Natural killer cell treated with Interleukin-12 subunit alpha and Interleukin-12 subunit beta and Interleukin-15 and Interleukin-18, amount 100 ng/mL, for 72 hours (primary cell): Measurements from ENCODE around the gene BOD1L1. TPM values are rescaled to one million over a fixed set of nuclear protein-coding genes. Genes with fewer than 3 reads are reported as not detected.

Source experiments
- ATAC-seq, 2 donors: fragments of 150-1000 bp; cut with Tn5 transposase in 1 of 2; sonication (Bioruptor Pico), chemical (Tn5 transposase) in 1 of 2; 2 replicates each; pipeline ENCODE4 v1.10.0; 2021
- DNase-seq: peaks from one replicate; pipeline ENCODE4 v3.0.0; 2022; ENCODE audit warnings: low spot score
- H3K27ac Mint-ChIP-seq, 2 donors: 1 replicate in 1 of 2; 2 replicates in 1 of 2; pipeline ENCODE4 v1.8.0; 2022; ENCODE audit warnings: mixed read lengths in 2 of 2, mild to moderate bottlenecking in 1 of 2, moderate library complexity in 1 of 2
- H3K27me3 Mint-ChIP-seq, 2 donors: 1 replicate in 1 of 2; 2 replicates in 1 of 2; pipeline ENCODE4 v1.8.0; 2022; ENCODE audit warnings: mixed read lengths in 2 of 2
- H3K36me3 Mint-ChIP-seq: one replicate; pipeline ENCODE4 v1.8.0; 2022; ENCODE audit warnings: mixed read lengths
- H3K4me1 Mint-ChIP-seq, 2 donors: 1 replicate in 1 of 2; 2 replicates in 1 of 2; pipeline ENCODE4 v1.8.0; 2022; ENCODE audit warnings: low read depth in 2 of 2, mixed read lengths in 2 of 2, mild to moderate bottlenecking in 1 of 2
- H3K4me3 Mint-ChIP-seq: one replicate; pipeline ENCODE4 v1.8.0; 2022; ENCODE audit warnings: mixed read lengths
- H3K9me3 Mint-ChIP-seq: 2 replicates; pipeline ENCODE4 v1.8.0; 2022; ENCODE audit warnings: mixed read lengths
- total RNA-seq, 2 donors: library from RNA; stranded (reverse); gene quantifications; one replicate each; pipeline ENCODE4 v1.2.3, GENCODE V29; 2022

The BOD1L1 gene
- total RNA-seq, 2 donors from 2014 or later: 41.4 to 43.5 TPM

GRCh38 chr4:13605330-13605729 is 22.2 kb downstream of the BOD1L1 start:
- no peak overlapping the region for H3K4me3 Mint-ChIP-seq
- H3K27me3 Mint-ChIP-seq: no peaks in the 10 kb centered on the region
- H3K9me3 Mint-ChIP-seq: no peaks in the 10 kb centered on the region
- DNase-seq (no peak), ATAC-seq (no peak)
- H3K36me3 Mint-ChIP-seq: peaks cover 58% of the 10 kb centered on the region
- no peak overlapping the region for H3K27ac Mint-ChIP-seq
- H3K4me1 Mint-ChIP-seq: peaks cover 0 to 8% of the 10 kb centered on the region in 2 donors

- Mint-ChIP-seq H3K9me3 (no peaks in the 10 kb centered on the region), H3K4me1 (peaks cover 3 to 8% of the 10 kb centered on the region in 2 donors), H3K27me3 (no peaks in the 10 kb centered on the region), H3K4me3 (no peak overlapping the region), H3K36me3 (peaks cover 51% of the 10 kb centered on the region), H3K27ac (no peak overlapping the region)
- ATAC-seq (no peak), DNase-seq (no peak)
These were observed 25.7 kb downstream of the BOD1L1 start for GRCh38 chr4:13601848-13602247.

- no peaks in the 10 kb centered on the region for H3K27me3 Mint-ChIP-seq
- peaks cover 53% of the 10 kb centered on the region for H3K36me3 Mint-ChIP-seq
- ATAC-seq (no peak), DNase-seq (no peak)
- no peaks in the 10 kb centered on the region for H3K9me3 Mint-ChIP-seq
- H3K4me3 Mint-ChIP-seq: no peak overlapping the region
- peaks cover 3 to 8% of the 10 kb centered on the region in 2 donors for H3K4me1 Mint-ChIP-seq
- H3K27ac Mint-ChIP-seq: no peak overlapping the region
These were observed 26.5 kb downstream of the BOD1L1 start for GRCh38 chr4:13601048-13601447.

GRCh38 chr4:13599159-13599558 is 28.4 kb downstream of the BOD1L1 start:
- Mint-ChIP-seq H3K27me3 (no peaks in the 10 kb centered on the region), H3K4me1 (peaks cover 3 to 8% of the 10 kb centered on the region in 2 donors), H3K27ac (no peak overlapping the region), H3K9me3 (no peaks in the 10 kb centered on the region), H3K4me3 (no peak overlapping the region), H3K36me3 (peaks cover 46% of the 10 kb centered on the region)
- no peak for ATAC-seq
- no peak for DNase-seq

GRCh38 chr4:13597604-13598003 is 29.9 kb downstream of the BOD1L1 start:
- DNase-seq: no peak
- Mint-ChIP-seq H3K9me3 (no peaks in the 10 kb centered on the region), H3K27ac (no peak overlapping the region), H3K27me3 (no peaks in the 10 kb centered on the region), H3K4me3 (no peak overlapping the region), H3K36me3 (peaks cover 38% of the 10 kb centered on the region), H3K4me1 (peaks cover 3 to 8% of the 10 kb centered on the region in 2 donors)
- ATAC-seq: no peak

GRCh38 chr4:13597141-13597540 is 30.4 kb downstream of the BOD1L1 start:
- Mint-ChIP-seq H3K9me3 (no peaks in the 10 kb centered on the region), H3K27ac (no peak overlapping the region), H3K4me1 (peaks cover 3 to 8% of the 10 kb centered on the region in 2 donors), H3K4me3 (no peak overlapping the region), H3K27me3 (no peaks in the 10 kb centered on the region), H3K36me3 (peaks cover 35% of the 10 kb centered on the region)
- no peak for DNase-seq
- no peak for ATAC-seq

GRCh38 chr4:13592220-13592619 is 35.3 kb downstream of the BOD1L1 start:
- Mint-ChIP-seq H3K4me1 (no peaks in the 10 kb centered on the region), H3K27me3 (no peaks in the 10 kb centered on the region), H3K27ac (no peak overlapping the region), H3K9me3 (no peaks in the 10 kb centered on the region), H3K36me3 (peaks cover 19% of the 10 kb centered on the region), H3K4me3 (no peak overlapping the region)
- DNase-seq (no peak), ATAC-seq (no peak)

- ATAC-seq: no peak
- peaks cover 17% of the 10 kb centered on the region for H3K36me3 Mint-ChIP-seq
- DNase-seq: no peak
- no peaks in the 10 kb centered on the region for H3K27me3 Mint-ChIP-seq
- no peaks in the 10 kb centered on the region for H3K9me3 Mint-ChIP-seq
- no peaks in the 10 kb centered on the region for H3K4me1 Mint-ChIP-seq
- H3K27ac Mint-ChIP-seq: no peak overlapping the region
- H3K4me3 Mint-ChIP-seq: no peak overlapping the region
These were observed 36.8 kb downstream of the BOD1L1 start for GRCh38 chr4:13590766-13591165.

GRCh38 chr4:13588954-13589353 is 38.6 kb downstream of the BOD1L1 start:
- Mint-ChIP-seq H3K36me3 (peaks cover 31% of the 10 kb centered on the region), H3K27ac (no peak overlapping the region), H3K9me3 (no peaks in the 10 kb centered on the region), H3K4me3 (no peak overlapping the region), H3K4me1 (peaks cover 4 to 5% of the 10 kb centered on the region in 2 donors), H3K27me3 (no peaks in the 10 kb centered on the region)
- ATAC-seq (no peak), DNase-seq (no peak)

GRCh38 chr4:13584481-13584880 is 43.0 kb downstream of the BOD1L1 start:
- Mint-ChIP-seq H3K36me3 (peaks cover 38% of the 10 kb centered on the region), H3K27ac (no peak overlapping the region), H3K4me3 (no peak overlapping the region), H3K27me3 (no peaks in the 10 kb centered on the region), H3K4me1 (peaks cover 4 to 6% of the 10 kb centered on the region in 2 donors), H3K9me3 (no peaks in the 10 kb centered on the region)
- ATAC-seq (no peak), DNase-seq (no peak)

- no peak for DNase-seq
- Mint-ChIP-seq H3K9me3 (no peaks in the 10 kb centered on the region), H3K4me1 (peaks cover 4 to 6% of the 10 kb centered on the region in 2 donors), H3K4me3 (no peak overlapping the region), H3K27me3 (no peaks in the 10 kb centered on the region), H3K36me3 (peaks cover 28% of the 10 kb centered on the region), H3K27ac (no peak overlapping the region)
- ATAC-seq: no peak
These were observed 47.5 kb downstream of the BOD1L1 start for GRCh38 chr4:13580036-13580435.

GRCh38 chr4:13577660-13578059 is 49.9 kb downstream of the BOD1L1 start:
- no peak for ATAC-seq
- Mint-ChIP-seq H3K36me3 (peaks cover 20% of the 10 kb centered on the region), H3K4me3 (no peak overlapping the region), H3K27me3 (no peaks in the 10 kb centered on the region), H3K27ac (no peak overlapping the region), H3K9me3 (no peaks in the 10 kb centered on the region), H3K4me1 (no peaks in the 10 kb centered on the region)
- no peak for DNase-seq

GRCh38 chr4:13570916-13571315 is 56.6 kb downstream of the BOD1L1 start:
- ATAC-seq (no peak), DNase-seq (no peak)
- H3K4me1 Mint-ChIP-seq: no peaks in the 10 kb centered on the region
- no peak overlapping the region for H3K4me3 Mint-ChIP-seq
- H3K36me3 Mint-ChIP-seq: peaks cover 38% of the 10 kb centered on the region
- no peaks in the 10 kb centered on the region for H3K9me3 Mint-ChIP-seq
- H3K27ac Mint-ChIP-seq: no peak overlapping the region
- no peaks in the 10 kb centered on the region for H3K27me3 Mint-ChIP-seq

- H3K4me3 Mint-ChIP-seq: no peak overlapping the region
These were observed 60.4 kb downstream of the BOD1L1 start for GRCh38 chr4:13567125-13567524.

GRCh38 chr4:13562876-13563275 is 64.6 kb downstream of the BOD1L1 start:
- H3K27ac Mint-ChIP-seq: no peak overlapping the region
- H3K36me3 Mint-ChIP-seq: peaks cover 8% of the 10 kb centered on the region
- ATAC-seq (no peak), DNase-seq (no peak)
- H3K27me3 Mint-ChIP-seq: peaks cover 0 to 3% of the 10 kb centered on the region in 2 donors
- H3K4me1 Mint-ChIP-seq: no peaks in the 10 kb centered on the region
- H3K9me3 Mint-ChIP-seq: no peaks in the 10 kb centered on the region
- H3K4me3 Mint-ChIP-seq: no peak overlapping the region

More at GRCh38 chr4:13567125-13567524, 60.4 kb downstream of the BOD1L1 start:
- Mint-ChIP-seq H3K36me3 (peaks cover 36% of the 10 kb centered on the region), H3K27me3 (no peaks in the 10 kb centered on the region), H3K27ac (no peak overlapping the region), H3K9me3 (no peaks in the 10 kb centered on the region), H3K4me1 (no peaks in the 10 kb centered on the region)
- no peak for ATAC-seq
- no peak for DNase-seq
